GM19240 (cell line): ENCODE results near the gene OPA3.

Experiments
- DNase-seq: peaks from one replicate; pipeline ENCODE4 v3.0.0; 2011; ENCODE audit warnings: low spot score; ENCODE audit not compliant: insufficient read length

Gene OPA3

DNA sequence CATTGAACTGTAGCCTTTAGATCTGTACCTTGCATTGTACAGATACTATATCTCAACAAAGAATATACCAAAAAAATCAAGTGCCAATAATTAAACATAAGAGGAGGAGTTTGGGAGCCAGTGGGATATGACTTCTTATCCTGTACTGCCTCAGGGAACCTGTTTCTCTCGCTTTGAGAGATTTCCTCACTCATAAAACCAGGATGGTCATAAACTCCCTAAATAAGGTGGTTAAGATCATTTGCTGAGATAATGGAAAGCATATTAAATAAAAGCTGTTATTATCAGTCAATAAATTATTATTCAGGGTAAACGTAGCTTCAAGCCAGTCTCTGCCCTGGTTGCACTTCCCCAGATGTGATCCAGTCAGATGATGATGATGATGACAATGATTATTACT, 17.0 kb downstream of the OPA3 start:
- no peak for DNase-seq

DNA sequence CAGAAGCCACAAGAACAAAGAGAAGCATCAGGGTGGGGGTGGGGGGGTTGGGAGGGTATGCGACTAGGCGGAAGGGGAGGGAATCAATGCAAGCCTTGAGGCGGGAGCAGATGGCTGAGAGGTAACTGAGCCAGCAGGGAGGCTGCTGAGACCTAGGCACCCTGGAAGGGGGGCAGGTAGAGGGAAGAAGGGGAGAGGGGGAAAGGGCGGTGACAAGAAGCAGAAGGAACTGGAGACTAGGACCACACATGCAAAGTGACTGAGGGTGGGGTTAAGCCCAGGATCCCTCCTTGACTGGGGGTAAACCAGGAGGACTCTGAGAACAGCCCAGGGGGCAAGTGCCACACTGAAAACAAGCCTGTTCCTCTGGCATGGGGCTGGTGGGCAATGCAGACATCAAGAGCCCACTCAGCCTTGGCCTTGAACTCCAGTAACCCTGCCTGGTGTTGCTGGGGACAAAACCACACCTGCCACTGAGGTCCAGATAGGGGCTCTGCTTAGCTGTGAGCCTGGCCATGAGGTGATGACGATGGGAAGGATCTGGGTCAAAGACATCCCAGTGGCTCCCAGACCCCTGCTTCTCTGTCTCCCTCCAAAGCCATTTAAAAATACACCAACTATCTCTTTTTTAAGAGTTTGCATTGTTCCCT, 20.3 kb downstream of the OPA3 start:
- no peak for DNase-seq

DNA sequence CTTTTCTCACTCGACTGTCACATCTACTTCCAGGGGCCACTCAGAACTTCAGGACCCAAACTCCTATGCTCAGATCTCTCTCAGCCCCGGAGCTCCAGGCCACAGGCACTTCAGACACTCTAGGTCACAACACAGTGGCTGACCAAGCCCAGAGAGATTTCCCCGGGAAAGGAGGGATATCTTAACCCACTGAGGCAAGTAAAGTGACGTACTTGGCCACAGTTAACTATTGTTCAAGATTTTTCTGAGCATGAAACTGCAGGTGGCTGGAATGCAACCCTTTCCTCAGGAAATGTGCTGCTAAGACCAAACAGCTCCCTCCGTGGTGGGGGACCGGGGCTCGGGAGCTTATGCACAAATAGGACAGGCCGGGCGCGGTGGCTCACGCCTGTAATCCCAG, 23.9 kb downstream of the OPA3 start:
- DNase-seq = no peak

DNA sequence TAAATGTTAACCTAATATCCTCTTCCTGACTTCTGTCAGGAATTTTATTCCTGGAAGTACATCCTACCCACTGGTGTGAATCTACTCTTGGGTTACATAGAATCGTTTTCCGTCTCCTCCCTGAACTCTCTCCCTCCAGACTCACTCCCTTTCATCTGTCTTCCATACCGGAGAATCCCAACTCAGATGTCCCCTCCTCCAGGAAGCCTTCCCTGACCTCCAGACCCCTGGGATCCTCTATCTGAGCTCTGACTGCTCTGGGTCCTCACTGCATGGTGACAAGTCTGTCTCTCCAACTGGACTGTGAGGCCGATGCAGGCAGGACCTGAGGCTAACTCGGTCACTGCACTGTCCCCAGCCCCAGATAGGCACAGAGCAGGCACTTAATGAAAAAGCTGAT, 24.6 kb downstream of the OPA3 start:
- no peak for DNase-seq

DNA sequence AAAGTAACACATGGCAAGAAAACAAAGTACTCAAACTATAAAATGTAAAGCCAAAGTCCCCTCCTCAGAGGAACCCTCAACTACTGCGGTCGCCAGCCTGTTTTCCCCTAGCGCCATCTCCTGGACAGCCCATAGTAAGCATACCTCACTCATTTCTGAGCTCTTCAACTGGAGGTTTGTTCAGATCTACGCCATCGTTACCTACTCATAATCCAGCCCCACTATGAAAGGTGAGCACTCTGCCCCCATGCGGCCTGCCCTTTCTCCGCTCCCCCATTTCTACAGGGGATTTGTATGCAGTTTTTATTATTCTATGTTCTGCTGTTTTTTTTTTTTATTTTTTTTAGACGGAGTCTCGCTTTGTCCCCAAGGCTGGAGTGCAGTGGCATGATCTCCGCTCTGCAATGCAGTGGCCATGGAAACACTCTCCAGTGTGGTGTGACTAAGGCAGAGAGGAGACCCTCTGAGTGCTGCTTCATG, 26.2 kb downstream of the OPA3 start:
- DNase-seq = peak; percentile 78

DNA sequence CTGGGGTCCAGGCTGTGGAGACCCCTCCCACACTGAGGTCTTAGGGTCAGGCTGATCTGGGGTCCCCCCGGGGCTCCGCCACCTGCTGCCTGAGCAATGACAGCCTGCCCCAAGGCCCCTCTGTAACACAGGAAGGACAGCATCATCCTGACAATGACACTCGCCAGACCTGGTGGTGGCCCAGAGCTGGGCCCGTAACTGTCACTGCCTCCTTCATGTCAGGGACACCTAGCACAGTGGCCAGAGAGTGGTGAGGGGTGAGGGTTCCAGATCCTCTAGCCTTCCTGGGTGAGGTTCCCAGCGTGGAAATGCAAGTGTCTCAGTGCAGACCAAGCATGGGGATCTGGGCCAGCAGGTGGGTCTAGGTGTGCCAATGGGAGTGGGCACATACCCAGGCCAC, 27.8 kb downstream of the OPA3 start:
- DNase-seq = no peak

DNA sequence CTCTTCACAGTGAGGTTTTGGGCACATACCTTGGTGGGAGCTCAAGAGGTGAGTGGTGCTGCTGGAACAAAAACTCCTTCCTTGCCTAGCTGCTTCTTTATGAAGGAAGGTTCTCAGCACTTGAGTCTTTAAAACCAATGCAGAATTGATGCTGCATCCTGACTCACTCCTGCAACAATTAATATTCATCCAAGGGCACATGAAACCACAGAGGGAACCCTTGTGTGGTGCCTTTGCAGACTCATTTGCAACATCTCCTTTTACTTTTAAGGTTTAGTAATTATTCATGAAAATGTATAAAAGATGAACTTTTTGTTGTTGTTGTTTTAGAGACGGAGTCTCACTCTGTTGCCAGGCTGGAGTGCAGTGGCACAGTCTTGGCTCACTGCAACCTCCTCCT, 30.1 kb downstream of the OPA3 start:
- no peak for DNase-seq

DNA sequence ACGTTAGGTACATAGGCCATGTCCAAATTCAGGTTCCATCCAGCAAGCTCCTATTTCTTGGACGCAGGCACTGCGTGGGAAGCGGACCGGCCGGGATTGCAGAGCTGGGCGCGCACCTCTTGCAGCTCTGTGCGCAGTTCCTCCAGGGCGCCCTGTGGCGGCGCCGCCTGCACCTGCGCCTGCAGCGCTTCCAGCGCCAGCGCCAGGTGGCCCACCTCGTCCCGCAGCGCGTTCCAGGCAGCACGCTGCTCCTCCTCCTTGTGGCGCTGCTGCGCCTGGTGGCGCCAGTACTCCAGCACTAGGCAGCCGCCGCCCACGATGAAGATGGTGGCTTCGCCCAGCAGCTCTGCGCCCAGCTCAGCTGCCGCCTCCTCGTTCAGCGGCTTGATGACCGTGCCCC, 31.1 kb downstream of the OPA3 start:
- no peak for DNase-seq

DNA sequence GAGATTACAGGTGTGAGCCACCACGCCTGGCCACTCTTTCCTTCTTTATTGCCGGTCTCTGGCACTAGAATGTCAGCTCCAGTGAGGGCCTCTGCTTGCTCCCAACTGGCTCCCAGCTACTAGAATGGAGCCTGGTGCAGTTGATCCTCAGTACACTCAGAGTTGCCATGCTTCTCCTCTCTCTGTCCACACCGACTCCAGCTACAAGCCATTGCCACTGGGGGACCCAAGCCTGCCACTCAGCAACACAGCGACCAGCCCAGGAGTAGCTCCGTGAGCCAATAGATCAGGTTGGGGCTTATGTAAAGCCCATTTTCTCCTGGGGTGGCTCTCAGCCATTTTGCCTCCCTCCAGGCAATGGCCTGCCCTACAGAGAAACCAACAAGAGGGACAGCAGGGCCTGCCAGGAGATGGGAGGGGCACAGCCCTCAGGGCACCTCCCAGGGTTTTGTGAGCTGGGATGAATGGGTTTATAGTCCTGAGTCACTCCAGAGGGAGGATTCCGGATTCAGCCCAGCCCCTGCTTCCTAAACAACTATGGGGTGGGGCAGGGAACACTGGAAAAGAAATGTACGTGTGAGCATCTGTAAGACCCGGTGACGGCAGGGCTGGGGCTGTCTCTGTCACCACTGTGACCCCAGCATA, 36.5 kb downstream of the OPA3 start:
- DNase-seq = no peak

DNA sequence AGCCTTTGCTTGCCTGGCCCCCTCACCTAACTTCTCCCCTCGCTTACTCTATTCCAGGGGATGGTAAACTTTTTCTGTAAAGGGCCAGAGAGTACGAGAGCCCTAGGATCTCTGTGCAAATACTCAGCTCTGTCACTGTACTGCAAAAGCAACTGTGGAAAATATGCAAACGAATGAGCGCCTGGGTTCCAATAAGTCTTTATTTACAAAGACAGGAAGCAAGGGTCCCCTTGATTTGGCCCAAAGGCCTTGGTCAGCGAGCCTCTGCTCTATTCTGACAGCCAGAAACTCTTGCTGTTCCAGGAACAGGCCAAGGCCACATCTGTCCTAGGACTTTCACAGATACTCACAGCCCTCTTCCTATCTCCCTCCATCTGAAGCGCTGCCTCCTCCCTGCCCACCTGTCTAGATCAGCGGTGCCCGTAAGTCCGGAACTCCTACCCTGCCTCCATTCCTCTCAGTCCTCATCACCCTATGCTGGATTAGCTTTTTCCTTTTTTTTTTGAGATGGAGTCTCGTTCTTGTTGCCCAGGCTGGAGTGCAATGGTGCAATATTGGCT, 37.3 kb downstream of the OPA3 start:
- DNase-seq = no peak

DNA sequence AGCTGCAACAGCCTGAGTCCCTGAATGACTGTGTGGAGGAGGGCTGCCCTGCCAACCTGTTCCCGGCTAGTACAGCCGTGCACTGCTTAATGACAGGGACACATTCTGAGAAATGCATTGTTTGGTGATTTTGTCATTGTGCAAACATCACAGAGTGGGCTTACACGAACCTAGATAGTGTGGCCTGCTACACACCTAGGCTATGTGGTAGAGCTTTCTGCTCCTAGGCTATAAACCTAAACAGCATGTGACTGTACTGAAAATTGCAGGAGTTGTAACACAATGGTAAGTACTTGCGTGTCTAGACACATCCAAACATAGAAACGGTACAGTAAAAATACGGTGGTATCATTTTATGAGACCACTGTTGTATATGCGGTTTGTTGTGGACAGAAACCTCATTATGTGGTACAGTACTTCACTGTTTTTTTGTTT, 42.4 kb downstream of the OPA3 start:
- no peak for DNase-seq

DNA sequence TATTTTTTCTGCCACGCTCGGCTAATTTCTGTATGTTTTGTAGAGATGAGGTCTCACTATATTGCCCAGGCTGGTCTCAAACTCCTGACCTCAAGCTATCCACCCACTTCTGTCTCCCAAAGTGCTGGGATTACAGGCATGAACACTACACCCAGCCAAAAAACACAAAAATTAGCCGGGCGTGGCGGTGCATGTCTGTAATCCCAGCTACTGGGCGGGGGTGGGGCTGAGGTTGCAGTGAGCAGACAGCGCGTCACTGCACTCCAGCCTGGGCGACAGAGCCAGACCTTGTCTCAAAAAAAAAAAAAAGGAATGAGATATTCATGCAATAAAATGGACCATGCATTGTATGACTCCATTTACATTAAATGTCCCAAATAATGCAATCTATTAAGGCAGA, 45.1 kb downstream of the OPA3 start:
- DNase-seq = no peak

DNA sequence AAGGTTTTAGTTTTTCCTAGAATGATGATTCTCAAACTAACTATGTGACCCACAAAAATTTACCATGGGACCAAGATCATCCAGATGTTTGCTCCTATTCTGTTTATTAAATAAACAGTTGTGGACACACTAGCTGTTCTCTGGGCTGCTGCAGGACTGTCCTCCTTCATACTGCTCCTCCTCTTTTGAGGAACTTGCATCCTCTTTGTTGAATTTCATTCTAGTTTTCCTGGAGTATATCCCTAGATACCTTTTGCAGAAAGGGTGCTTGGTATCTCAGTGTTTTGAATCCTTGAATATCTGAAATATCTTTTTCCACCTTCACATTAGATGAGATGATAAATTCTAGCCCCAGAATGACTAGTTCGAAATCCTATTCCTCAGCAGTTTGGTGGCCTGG, 53.3 kb downstream of the OPA3 start:
- DNase-seq = no peak

DNA sequence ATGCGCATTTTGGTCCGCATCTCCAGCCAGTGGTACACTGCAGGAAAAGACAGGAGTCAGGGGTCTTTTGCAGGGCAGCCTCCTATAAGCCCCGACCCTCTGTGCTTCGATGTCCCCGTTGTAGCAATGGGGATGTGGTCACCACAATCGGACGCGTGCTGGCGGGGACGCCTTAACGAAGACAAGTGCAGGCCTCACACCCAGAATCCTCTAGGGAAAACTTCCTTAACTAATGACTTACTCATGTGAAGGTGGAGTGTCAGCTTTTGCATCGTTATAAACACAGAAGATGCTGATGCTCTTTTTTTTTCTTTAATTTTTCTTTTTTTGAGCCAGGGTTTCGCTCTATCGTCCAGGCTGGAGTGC, 55.2 kb downstream of the OPA3 start:
- no peak for DNase-seq

DNA sequence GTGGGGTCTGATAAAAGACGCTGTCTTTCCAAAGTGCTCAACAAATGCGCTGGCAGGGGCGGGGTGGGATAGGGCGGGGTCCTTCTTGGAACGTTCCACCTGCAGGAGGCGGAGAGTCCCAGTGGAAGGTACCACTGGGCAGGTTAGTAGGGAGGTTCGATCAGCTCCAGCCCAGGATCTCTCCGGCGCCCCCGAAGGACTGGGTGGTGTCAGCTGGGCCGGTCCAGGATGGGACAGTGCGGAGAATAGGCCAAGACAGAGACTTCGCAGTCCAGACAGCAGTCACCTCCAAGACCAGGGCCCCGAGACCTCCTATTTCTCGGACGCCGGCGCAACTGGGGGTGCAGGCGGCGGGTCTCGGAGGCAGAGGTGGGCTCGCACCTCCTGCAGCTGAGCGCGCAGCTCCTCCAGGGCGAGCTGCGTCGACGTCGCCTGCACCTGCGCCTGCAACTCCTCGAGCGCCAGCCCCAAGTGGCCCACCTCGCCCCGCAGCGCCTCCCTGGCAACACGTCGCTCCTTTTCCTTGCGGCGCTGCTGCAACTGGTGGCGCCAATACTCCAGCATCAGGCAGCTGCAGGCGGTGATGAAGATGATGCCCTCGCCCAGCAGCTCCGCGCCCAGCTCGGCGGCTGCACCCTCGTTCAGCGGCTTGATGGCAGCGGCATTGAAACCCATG, 55.7 kb downstream of the OPA3 start:
- no peak for DNase-seq

DNA sequence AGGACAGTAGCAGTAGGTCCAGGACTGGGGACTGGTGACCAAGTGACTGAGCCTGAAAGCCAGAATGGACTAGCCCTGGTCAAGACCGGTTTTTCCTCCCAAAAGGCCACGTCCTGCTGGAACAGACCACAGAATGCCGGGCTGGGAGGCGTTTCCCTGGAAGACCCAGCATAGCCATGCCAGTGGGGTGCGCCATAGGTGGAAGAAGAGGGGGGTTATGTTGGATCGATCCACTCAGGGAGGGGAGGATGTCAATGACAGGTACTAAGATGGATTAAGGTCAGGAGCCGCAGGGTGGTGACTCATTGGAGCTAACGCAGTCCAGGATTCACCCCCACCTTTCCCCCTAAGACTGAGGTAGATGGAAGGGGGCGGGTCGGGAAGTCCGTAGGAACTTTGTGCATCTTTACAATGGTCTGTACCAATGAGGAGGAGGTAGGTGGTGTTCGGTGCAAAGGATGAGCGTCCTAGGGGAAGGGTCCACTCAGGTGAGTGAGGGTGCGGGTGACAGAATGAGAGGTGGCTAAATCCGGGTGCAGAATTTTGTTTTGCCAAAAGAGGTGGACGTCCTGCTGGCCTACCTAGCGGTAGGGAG, 56.4 kb downstream of the OPA3 start:
- no peak for DNase-seq

DNA sequence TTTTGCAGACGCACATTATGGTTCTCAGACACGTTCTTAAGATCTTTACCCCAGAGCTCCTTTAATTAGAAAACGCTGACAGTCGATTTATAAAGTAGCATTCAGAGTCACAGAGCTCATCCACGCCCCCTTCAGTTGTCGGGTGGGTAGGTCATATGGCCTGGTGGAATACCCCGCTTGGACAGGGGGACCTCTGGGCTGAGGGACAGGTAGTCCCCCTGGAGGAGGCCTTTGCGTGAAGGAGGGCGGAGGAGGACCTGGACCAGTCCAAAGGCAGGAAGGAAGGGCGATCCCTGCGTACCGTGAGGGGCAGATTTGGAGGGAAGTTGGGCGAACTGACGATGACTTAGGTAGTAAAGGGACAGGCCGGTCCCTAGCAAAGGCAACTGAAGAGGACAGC, 56.9 kb downstream of the OPA3 start:
- no peak for DNase-seq

DNA sequence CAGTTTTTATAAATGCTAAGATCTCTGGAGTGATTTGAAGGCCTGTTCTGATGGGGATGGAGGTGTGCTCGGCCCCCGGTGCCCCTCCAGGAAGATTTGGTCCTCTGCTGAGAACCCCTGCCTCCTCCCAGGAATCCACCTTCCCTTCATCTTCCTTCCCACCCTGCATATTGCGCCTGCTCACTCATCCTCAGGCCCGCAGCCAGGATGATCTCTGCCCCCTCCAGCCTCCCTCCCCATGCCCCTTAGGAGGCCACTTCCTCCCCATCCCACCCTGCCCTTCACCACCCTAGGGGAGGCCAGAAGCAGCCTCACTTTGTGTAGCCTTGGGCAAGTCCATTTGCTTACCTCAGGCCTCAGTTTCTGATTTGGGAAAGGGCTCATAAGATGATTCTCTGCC, 57.6 kb downstream of the OPA3 start:
- no peak for DNase-seq

DNA sequence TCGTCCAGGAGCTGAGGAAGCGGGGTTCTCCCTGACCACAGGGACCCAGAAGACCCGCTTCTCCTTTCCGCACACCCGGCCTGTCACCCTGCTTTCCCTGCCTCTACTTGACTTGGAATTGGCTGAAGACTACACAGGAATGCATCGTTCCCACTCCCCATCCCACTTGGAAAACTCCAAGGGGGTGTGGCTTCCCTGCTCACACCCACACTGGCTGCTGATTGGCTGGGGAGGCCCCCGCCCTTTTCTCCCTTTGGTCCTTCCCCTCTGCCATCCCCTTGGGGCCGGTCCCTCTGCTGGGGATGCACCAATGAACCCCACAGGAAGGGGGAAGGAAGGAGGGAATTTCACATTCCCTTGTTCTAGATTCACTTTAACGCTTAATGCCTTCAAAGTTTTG, 58.5 kb downstream of the OPA3 start:
- DNase-seq = no peak

DNA sequence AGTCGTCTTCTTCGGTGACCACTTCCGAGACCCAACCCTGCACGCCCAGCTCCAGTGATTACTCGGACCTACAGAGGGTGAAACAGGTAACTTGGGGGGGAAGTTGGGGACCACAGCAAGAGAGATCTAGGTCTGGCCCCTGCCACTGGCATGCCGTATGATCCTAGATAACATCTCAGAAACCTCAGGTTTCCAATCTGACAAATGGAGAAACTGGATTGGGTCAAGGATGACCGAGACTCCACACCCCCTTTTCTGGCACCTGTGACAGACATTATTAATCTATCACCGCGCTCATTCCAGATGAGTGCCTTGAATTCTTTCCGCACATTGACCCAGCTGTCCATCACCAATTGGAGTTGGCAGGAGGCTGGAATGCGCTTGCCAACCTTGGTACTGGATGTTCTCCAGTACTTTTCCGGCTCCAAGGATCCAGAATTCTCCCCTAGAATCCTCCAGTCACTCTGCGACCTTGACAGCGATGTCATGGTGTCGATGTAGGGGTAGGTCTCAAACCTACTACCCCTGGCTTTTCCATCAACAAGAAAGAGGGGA, 60.0 kb downstream of the OPA3 start:
- DNase-seq = no peak

DNA sequence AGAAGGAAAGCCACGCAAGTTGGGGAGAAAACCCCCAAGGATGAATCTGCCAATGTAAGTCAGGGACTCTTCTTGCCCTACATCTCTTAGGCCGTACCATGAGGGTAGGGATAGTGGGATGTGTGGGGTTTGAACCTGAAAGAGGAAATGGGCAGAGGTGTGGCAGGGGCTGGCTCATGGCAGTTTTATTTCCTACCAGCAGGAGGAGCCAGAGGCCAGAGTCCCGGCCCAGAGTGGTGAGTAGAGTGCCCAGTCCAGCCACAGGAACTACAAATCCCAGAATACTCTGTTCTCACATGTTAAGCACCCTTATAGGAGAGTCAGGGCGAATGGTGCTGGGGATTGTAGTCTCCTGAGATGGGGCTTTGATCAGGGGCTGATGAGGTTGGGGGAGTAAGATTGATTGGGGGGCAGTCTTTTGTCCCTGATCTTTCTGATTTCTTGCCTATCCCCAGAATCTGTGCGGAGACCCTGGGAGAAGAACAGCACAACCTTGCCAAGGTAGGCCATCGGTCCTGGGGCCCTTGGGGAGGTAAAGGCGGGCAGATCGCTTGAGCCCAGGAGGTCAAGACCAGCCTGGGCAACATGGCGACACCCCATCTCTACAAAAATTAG, 60.9 kb downstream of the OPA3 start:
- peak; percentile 96 for DNase-seq
